Thyroid gland (tissue), 4 donors: ENCODE measurements around the gene MS4A18. TPM values are rescaled to one million over a fixed set of nuclear protein-coding genes. Genes with fewer than 3 reads are reported as not detected.

ENCODE experiments used
- DNase-seq, 2 donors: peaks; one replicate each; pipeline ENCODE4 v3.0.0-alpha.2; 2019
- H3K27ac ChIP-seq, 3 donors: fragments of 200-600 bp; sonication (generic); 1 replicate in 2 of 3; 2 replicates in 1 of 3; pipeline ENCODE4 v1.5.1; 2016 to 2019; ENCODE audit warnings: mild to moderate bottlenecking in 1 of 3, moderate library complexity in 1 of 3
- H3K27me3 ChIP-seq: fragments of 200-600 bp; sonication (generic); one replicate; pipeline ENCODE4 v1.5.1; 2019
- H3K36me3 ChIP-seq, 2 donors: fragments of 200-600 bp; sonication (generic); one replicate each; pipeline ENCODE4 v1.5.1; 2016 to 2019
- H3K4me1 ChIP-seq, 2 donors: fragments of 200-600 bp; sonication (generic); one replicate each; pipeline ENCODE4 v1.5.1; 2017 to 2019
- H3K4me3 ChIP-seq, 3 donors: fragments of 200-600 bp; sonication (generic); replicated peaks in 1 of 3; 1 replicate in 2 of 3; 2 replicates in 1 of 3; pipeline ENCODE4 v1.5.1; 2016; ENCODE audit warnings: mild to moderate bottlenecking in 1 of 3
- H3K9me3 ChIP-seq: fragments of 200-600 bp; sonication (generic); one replicate; pipeline ENCODE4 v1.5.1; 2017
- POLR2A ChIP-seq, 2 donors: fragments of 450-650 bp; IDR thresholded peaks; one replicate each; pipeline ENCODE4 v1.6.1; 2017; ENCODE audit warnings: antibody characterized with exemption in 2 of 2, mild to moderate bottlenecking in 2 of 2, moderate library complexity in 1 of 2
- WGBS, 2 donors: methylation state at CpG; one replicate each; pipeline ENCODE4 v1.1.5; 2017; 5-methylcytosine and 5-hydroxymethylcytosine counted together
- intact Hi-C: fragments of 100-400 bp; cut with DNase I; formaldehyde crosslinking; loops from one replicate; pipeline ENCODE4 v1.15.1; 2023
- total RNA-seq, 4 donors: library from RNA; depleted of rRNA; stranded (reverse); fragments of >200 nt; gene quantifications; one replicate each; pipeline ENCODE4 v1.2.3, GENCODE V29; 2016
- TF ChIP-seq, protein P1 (sequence below), 6 experiments: fragments of 200-600 bp in 3 of 6; fragments of 450-650 bp in 3 of 6; sonication (generic) in 3 of 6; IDR thresholded peaks; one replicate each; pipeline ENCODE4 v1.5.1; 2016 to 2019; ENCODE audit warnings: antibody characterized with exemption in 6 of 6, mild to moderate bottlenecking in 2 of 6, inconsistent platforms in 1 of 6, moderate library complexity in 1 of 6

Gene MS4A18
- total RNA-seq, 4 donors from 2014 or later: not detected

GRCh38 chr11:60771146-60771545, 46.6 kb downstream of the MS4A18 start:
- WGBS, 2 donors: 75 to 84% methylated on average over 2 of the region's 4 CpGs

GRCh38 chr11:60771879-60772525, 47.5 kb downstream of the MS4A18 start:
- no peak for DNase-seq
- Histone ChIP-seq H3K27me3 (no peaks in the 10 kb centered on the region), H3K9me3 (no peaks in the 10 kb centered on the region), H3K36me3 (no peaks in the 10 kb centered on the region), H3K4me3 (no peak overlapping the region), H3K4me1 (peaks cover 0 to 8% of the 10 kb centered on the region in 2 donors), H3K27ac (no peak overlapping the region)
- intact Hi-C loops: no loop called here
- WGBS, 2 donors: 86 to 89% methylated on average over 16 of the region's 16 CpGs
- TF ChIP-seq, protein P1, sequence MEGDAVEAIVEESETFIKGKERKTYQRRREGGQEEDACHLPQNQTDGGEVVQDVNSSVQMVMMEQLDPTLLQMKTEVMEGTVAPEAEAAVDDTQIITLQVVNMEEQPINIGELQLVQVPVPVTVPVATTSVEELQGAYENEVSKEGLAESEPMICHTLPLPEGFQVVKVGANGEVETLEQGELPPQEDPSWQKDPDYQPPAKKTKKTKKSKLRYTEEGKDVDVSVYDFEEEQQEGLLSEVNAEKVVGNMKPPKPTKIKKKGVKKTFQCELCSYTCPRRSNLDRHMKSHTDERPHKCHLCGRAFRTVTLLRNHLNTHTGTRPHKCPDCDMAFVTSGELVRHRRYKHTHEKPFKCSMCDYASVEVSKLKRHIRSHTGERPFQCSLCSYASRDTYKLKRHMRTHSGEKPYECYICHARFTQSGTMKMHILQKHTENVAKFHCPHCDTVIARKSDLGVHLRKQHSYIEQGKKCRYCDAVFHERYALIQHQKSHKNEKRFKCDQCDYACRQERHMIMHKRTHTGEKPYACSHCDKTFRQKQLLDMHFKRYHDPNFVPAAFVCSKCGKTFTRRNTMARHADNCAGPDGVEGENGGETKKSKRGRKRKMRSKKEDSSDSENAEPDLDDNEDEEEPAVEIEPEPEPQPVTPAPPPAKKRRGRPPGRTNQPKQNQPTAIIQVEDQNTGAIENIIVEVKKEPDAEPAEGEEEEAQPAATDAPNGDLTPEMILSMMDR (IDR thresholded peaks at IDR 0.05): no peak
- no peak for TF ChIP-seq POLR2A (IDR thresholded peaks at IDR 0.05)

More at GRCh38 chr11:60771146-60771545, 46.6 kb downstream of the MS4A18 start:
- Histone ChIP-seq H3K36me3 (no peaks in the 10 kb centered on the region), H3K27ac (no peak overlapping the region), H3K4me3 (no peak overlapping the region), H3K27me3 (no peaks in the 10 kb centered on the region), H3K4me1 (peaks cover 0 to 8% of the 10 kb centered on the region in 2 donors), H3K9me3 (no peaks in the 10 kb centered on the region)
- TF ChIP-seq POLR2A (IDR thresholded peaks at IDR 0.05): no peak
- TF ChIP-seq, protein P1 (IDR thresholded peaks at IDR 0.05): no peak
- DNase-seq: no peak
- intact Hi-C loops: no loop called here

DNA sequence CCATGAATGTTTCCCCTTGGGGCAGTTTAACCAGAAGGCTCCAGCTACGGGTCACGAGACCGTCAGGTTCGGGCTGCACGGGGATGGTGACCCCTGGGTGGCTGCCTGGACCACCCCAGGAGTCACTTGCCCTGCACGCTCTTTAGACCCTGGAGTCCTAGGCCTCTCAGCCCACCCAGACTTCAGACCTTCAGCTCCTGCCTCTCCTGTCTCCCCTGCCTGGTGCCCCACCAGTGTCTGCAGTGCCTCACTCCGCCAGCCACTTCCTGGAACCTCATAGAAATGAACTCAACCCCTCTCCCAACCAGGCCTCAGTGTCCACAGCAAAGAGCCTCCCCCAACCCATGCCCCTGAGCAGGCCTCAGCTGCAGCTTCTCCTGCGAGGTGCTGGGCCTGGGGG, 48.1 kb downstream of the MS4A18 start:
- no peaks in the 10 kb centered on the region for H3K36me3 ChIP-seq

GRCh38 chr11:60774726-60775125, 50.2 kb downstream of the MS4A18 start:
- H3K9me3 ChIP-seq: no peaks in the 10 kb centered on the region
- H3K4me3 ChIP-seq: no peak overlapping the region
- H3K4me1 ChIP-seq: peaks cover 0 to 8% of the 10 kb centered on the region in 2 donors
- 80 to 84% methylated on average over 13 of the region's 13 CpGs for WGBS, 2 donors
- intact Hi-C loops: no loop called here
- DNase-seq: peak in 1 of 2 donors; percentile 4
- no peaks in the 10 kb centered on the region for H3K27me3 ChIP-seq
- no peaks in the 10 kb centered on the region for H3K36me3 ChIP-seq
- TF ChIP-seq, protein P1 (IDR thresholded peaks at IDR 0.05): no peak
- TF ChIP-seq POLR2A (IDR thresholded peaks at IDR 0.05): no peak
- no peak overlapping the region for H3K27ac ChIP-seq

More for the DNA sequence above, 48.1 kb downstream of the MS4A18 start:
- H3K27ac ChIP-seq: no peak overlapping the region
- peaks cover 0 to 8% of the 10 kb centered on the region in 2 donors for H3K4me1 ChIP-seq
- no peak for DNase-seq
- 84 to 87% methylated on average over 8 of the region's 8 CpGs for WGBS, 2 donors
- TF ChIP-seq, protein P1 (IDR thresholded peaks at IDR 0.05): no peak
- no peak for TF ChIP-seq POLR2A (IDR thresholded peaks at IDR 0.05)
- H3K9me3 ChIP-seq: no peaks in the 10 kb centered on the region
- H3K27me3 ChIP-seq: no peaks in the 10 kb centered on the region
- intact Hi-C loops: no loop called here
- no peak overlapping the region for H3K4me3 ChIP-seq

GRCh38 chr11:60775420-60775961, 51.0 kb downstream of the MS4A18 start:
- Histone ChIP-seq H3K27me3 (no peaks in the 10 kb centered on the region), H3K4me3 (no peak overlapping the region), H3K9me3 (no peaks in the 10 kb centered on the region), H3K4me1 (peaks cover 0 to 8% of the 10 kb centered on the region in 2 donors), H3K27ac (no peak overlapping the region), H3K36me3 (no peaks in the 10 kb centered on the region)
- intact Hi-C loops: no loop called here
- peak; percentile 91 for DNase-seq
- 11 to 16% methylated on average over 7 to 15 of the region's 15 CpGs for WGBS, 2 donors
- TF ChIP-seq, protein P1 (IDR thresholded peaks at IDR 0.05): peak; percentile 74 to 95 (median 90)
- no peak for TF ChIP-seq POLR2A (IDR thresholded peaks at IDR 0.05)
